GM18861 (cell line): ENCODE measurements around the gene PLEKHM3.
"Not testable (repeated sequence)": the region's sequence is repeated elsewhere in the genome, so short reads cannot be mapped to it uniquely, and the experiment has no call there.

Experiments used
- ATAC-seq: cut with Tn5 transposase; IDR thresholded peaks from one replicate; pipeline ENCODE4 v1.9.1; 2021; ENCODE audit not compliant: unreplicated experiment

PLEKHM3 gene

GRCh38 chr2:208037564-208038487, 12.5 kb upstream of the PLEKHM3 start:
- ATAC-seq, result no peak

DNA sequence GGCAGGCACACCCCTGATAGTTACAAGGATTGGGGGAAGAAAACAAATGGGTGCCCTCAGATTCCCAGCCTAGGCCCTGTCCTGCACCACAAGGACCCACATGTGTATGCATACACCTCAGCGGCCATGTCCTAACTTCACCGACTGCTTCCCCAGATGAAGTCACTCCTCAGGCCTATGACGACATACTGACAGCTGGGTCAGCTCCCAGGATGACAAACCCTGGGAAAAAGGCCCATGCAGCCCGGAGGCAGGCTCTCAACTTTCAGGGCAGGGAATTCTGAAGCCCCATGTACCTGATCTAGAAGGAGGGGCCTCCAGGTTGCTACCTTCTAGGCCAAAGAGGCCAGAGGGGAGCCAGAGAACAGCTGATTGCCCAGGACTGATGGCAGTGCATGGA, 11.0 kb upstream of the PLEKHM3 start:
- no peak for ATAC-seq

GRCh38 chr2:208034503-208035140, 9.3 kb upstream of the PLEKHM3 start:
- no peak for ATAC-seq

DNA sequence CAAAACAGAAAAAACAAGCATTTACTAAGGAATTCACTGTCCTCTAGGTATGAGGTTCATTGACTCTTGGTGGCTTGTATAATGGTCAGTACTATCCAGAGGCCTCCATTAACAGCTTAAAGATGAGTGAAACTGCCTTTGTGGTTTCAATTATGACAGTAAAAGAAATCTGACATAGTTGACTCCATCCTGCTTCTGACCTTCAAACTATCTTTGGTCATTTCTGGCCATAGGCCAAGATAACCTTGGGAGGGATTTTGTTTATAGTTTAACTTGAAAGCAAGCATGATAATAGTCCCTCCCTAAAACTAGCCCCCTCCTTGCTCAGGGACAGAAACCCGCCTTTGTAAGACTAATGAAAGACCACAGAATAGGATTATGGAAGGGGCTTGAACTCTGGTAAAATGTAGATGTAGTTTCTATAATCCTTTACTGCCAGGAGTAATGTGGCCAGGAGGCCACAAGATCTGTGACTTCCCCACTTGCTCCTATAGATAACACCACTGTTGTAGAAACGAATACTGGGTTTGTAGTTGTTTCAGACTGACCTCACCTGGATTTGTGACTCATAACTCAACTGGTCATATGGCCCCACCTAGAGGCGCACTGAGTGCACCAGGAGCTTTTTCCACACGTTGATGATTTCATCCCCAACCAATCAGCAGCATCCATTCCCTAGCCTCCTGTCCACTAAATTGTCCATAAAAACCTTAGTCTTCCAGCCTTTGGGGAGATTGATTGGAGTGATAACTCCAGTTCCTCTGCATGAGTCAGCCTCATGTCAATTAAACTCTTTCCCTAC, 8.6 kb upstream of the PLEKHM3 start:
- ATAC-seq, result peak; percentile 91

GRCh38 chr2:208031608-208032019, 6.3 kb upstream of the PLEKHM3 start:
- no peak for ATAC-seq

- no peak for ATAC-seq
Measured at GRCh38 chr2:208025814-208026184, 472 bp upstream of the PLEKHM3 start.

DNA sequence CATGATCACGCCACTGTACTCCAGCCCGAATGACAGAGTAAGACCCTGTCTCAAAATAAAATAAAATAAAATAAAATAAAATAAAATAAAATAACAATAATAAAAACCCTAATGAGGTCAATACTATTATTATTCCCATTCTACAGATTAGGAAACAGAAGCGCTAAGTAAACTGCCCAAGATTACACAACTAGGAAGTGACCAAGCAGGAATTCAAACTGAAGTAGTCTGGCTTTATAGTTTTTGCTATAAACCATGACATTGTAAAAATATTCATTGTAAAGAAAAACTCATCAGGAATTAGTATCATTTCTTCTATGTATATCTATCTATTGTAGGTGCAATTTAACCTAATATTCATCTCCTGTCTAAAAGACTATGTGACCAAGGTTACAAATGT, 1.2 kb downstream of the PLEKHM3 start:
- ATAC-seq, result no peak

- ATAC-seq, result no peak
Measured at GRCh38 chr2:208020253-208020652, 5.1 kb downstream of the PLEKHM3 start.

DNA sequence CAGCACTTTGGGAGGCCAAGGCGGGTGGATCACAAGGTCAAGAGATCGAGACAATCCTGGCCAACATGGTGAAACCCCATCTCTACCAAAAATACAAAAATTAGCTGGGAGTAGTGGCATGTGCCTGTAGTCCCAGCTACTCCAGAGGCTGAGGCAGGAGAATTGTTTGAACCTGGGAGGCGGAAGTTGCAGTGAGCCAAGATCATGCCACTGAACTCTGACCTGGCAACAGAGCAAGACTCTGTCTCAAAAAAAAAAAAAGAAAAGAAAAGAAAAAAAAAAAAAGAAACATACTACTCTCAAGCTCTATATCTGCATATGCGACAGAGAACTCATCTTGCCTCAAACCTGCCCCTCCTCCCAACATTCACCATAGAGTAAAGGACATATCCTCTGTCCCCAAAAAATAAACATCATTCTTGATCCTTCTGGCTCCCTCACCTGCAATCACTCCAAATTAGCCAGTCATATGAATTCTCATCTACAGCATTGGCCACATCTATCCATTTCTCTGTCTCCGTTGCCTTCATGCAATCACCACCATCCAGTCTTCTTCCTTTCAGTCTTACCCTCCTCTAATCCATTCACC, 7.1 kb downstream of the PLEKHM3 start:
- ATAC-seq, result not testable (repeated sequence)

DNA sequence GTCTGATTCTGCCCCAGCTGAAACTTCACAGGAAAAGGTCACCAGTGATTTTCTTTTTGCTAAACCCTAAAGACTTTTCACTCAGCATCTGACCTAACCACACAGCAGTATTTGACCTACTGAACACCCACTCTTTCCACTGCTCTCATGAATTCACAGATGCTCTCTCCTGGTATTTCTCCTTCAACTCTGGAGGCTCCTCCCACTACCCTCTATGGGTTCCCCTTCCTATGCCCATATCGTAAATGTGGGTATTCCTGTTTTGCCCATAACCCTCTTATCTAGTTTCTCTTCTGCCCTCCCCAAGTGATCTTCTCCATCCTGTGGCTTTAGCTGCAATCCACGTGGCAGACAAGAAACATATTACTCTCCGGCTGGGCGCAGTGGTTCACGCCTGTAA, 7.6 kb downstream of the PLEKHM3 start:
- no peak for ATAC-seq

- ATAC-seq, result no peak
Measured at GRCh38 chr2:208015475-208015874, 9.9 kb downstream of the PLEKHM3 start.

DNA sequence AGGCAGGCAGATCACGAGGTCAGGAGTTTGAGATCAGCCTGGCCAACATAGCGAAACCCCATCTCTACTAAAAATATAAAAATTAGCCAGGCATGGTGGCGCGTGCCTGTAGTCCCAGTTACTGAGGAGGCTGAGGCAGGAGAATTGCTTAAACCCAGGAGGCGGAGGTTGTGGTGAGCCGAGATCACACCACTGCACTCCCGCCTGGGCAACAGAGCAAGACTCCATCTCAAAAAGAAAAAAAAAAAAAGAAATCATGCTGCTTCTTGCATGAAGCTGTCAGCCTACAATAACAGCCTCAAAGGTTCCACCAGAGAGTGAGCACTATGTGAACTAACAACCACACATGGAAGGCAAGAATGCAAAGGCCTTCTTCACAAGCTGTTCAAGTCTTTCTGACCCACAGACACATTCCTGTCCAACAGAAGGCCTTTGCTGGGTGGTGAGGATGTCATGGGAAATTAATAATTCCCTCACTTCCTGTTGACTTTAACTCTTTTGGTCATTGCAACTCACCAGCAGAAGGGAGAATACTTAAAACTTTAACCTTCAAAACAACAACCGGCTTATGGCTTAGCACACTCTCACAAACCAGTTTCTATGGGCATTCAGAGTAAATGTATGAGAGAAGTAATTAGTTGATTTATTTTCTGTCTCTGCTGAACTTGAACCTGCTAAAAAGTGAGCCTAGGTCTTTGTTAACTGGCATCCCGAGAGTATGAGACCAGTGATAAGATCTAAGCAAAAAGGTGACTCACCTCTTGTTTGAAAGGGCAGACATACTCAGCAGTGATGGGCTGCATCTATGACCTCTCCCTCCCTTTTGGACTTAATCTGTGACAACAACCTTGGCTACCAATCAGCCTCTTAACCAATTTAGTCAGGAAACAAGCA, 11.8 kb downstream of the PLEKHM3 start:
- ATAC-seq, result no peak

DNA sequence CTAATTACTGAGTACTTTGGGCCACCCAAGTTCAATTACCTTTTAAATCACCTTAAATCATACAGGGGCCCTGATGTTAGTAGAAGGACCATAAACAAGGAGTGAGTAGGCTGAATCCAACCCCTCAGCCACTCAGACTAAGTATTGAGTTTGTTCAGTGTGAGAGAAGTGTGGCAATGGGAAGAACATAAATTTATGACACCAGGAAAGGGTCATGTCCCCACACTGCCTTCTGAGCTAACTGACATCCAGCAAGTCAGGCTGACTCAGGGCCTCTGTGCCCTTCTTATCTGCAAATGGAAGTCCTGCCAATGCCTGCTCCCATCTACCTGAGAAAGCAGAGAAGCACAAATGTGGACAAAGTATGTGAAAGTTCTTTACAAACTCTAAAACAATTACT, 12.9 kb downstream of the PLEKHM3 start:
- no peak for ATAC-seq

- ATAC-seq, result no peak
Measured at GRCh38 chr2:208010506-208010905, 14.8 kb downstream of the PLEKHM3 start.

GRCh38 chr2:208006833-208007232, 18.5 kb downstream of the PLEKHM3 start:
- no peak for ATAC-seq

GRCh38 chr2:208006337-208006736, 19.0 kb downstream of the PLEKHM3 start:
- no peak for ATAC-seq

DNA sequence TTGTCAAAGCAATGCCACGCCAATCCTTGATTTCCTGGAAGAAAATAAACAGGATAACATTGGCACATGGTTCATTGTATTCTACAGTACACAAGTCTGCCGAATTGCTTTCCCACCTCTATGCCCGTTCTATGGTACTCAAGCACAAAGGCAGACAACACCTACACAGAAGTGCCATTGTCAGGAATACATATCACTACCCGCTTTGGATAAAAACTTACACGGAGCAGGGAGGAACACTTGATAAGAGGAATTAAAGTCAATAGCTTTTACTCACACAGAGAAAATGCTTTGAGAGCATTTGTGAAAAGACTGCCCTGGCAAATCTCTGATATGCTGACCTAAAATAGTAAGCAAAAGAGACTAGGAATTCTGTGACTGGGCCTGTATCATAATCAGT, 23.4 kb downstream of the PLEKHM3 start:
- no peak for ATAC-seq

- ATAC-seq, result no peak
Measured at GRCh38 chr2:208000701-208001395, 24.5 kb downstream of the PLEKHM3 start.

GRCh38 chr2:207996848-207997247, 28.5 kb downstream of the PLEKHM3 start:
- ATAC-seq, result no peak

- no peak for ATAC-seq
Measured at GRCh38 chr2:207995887-207996286, 29.4 kb downstream of the PLEKHM3 start.
